Measurements from ENCODE around the gene CCDC159. TPM values are rescaled to one million over a fixed set of nuclear protein-coding genes. Genes with fewer than 3 reads are reported as not detected.

CCDC159 gene
- total and polyA plus RNA-seq, 2 of the 13 experiments (the other 11 are each of a cell fraction or from before 2014, with no cell fraction given), result 1.7 to 6.3 TPM

- 0 out of 4 replicates have a peak, but pooled peaks of 1 of the 2 experiments have one; percentile 48 for TF ChIP-seq HMGXB4 (CRISPR knock-in tag; IDR thresholded peaks at IDR 0.05; ENCODE audit: borderline replicate concordance in 1 of 2, low read depth in 1 of 2)
- TF ChIP-seq ZFP90 (CRISPR knock-in tag; IDR thresholded peaks at IDR 0.05; ENCODE audit: borderline replicate concordance), result no peak
- TF ChIP-seq AGO1 (IDR thresholded peaks at IDR 0.05; ENCODE audit: low read depth, low read length, poor library complexity, severe bottlenecking), result no peak
- TF ChIP-seq KDM1A (CRISPR knock-in tag; IDR thresholded peaks at IDR 0.05), result peak; percentile 15; the same call in 1 of the 2 replicates
- TF ChIP-seq ZNF331 (CRISPR knock-in tag; IDR thresholded peaks at IDR 0.05), result peak; percentile 67; the same call in 1 of the 2 replicates
- TF ChIP-seq RAD51 (IDR thresholded peaks at IDR 0.05; ENCODE audit: borderline replicate concordance), result no peak
- peak; percentile 36; the same call in 1 of the 2 replicates for TF ChIP-seq RXRB (CRISPR knock-in tag; IDR thresholded peaks at IDR 0.05; ENCODE audit: borderline replicate concordance)
- TF ChIP-seq GATAD1 (CRISPR knock-in tag; IDR thresholded peaks at IDR 0.05), result 0 out of 2 replicates have a peak, but pooled peaks have one; percentile 29
- peak; percentile 99 for TF ChIP-seq MIXL1 (CRISPR knock-in tag; IDR thresholded peaks at IDR 0.05)
- TF ChIP-seq, protein P1, sequence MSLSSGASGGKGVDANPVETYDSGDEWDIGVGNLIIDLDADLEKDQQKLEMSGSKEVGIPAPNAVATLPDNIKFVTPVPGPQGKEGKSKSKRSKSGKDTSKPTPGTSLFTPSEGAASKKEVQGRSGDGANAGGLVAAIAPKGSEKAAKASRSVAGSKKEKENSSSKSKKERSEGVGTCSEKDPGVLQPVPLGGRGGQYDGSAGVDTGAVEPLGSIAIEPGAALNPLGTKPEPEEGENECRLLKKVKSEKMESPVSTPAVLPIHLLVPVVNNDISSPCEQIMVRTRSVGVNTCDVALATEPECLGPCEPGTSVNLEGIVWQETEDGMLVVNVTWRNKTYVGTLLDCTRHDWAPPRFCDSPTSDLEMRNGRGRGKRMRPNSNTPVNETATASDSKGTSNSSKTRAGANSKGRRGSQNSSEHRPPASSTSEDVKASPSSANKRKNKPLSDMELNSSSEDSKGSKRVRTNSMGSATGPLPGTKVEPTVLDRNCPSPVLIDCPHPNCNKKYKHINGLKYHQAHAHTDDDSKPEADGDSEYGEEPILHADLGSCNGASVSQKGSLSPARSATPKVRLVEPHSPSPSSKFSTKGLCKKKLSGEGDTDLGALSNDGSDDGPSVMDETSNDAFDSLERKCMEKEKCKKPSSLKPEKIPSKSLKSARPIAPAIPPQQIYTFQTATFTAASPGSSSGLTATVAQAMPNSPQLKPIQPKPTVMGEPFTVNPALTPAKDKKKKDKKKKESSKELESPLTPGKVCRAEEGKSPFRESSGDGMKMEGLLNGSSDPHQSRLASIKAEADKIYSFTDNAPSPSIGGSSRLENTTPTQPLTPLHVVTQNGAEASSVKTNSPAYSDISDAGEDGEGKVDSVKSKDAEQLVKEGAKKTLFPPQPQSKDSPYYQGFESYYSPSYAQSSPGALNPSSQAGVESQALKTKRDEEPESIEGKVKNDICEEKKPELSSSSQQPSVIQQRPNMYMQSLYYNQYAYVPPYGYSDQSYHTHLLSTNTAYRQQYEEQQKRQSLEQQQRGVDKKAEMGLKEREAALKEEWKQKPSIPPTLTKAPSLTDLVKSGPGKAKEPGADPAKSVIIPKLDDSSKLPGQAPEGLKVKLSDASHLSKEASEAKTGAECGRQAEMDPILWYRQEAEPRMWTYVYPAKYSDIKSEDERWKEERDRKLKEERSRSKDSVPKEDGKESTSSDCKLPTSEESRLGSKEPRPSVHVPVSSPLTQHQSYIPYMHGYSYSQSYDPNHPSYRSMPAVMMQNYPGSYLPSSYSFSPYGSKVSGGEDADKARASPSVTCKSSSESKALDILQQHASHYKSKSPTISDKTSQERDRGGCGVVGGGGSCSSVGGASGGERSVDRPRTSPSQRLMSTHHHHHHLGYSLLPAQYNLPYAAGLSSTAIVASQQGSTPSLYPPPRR (CRISPR knock-in tag; IDR thresholded peaks at IDR 0.05; ENCODE audit: borderline replicate concordance), result 0 out of 2 replicates have a peak, but pooled peaks have one; percentile 37
- TF ChIP-seq NKX3-1 (CRISPR knock-in tag; IDR thresholded peaks at IDR 0.05), result no peak
- TF ChIP-seq NFATC3 (CRISPR knock-in tag; IDR thresholded peaks at IDR 0.05), result no peak
- TF ChIP-seq AGO2 (optimal IDR thresholded peaks at IDR 0.05; ENCODE audit: low read depth, low read length), result no peak
- TF ChIP-seq SNAI1 (CRISPR knock-in tag; IDR thresholded peaks at IDR 0.05; ENCODE audit: borderline replicate concordance), result no peak
- TF ChIP-seq ZNF614 (CRISPR knock-in tag; IDR thresholded peaks at IDR 0.05; ENCODE audit: borderline replicate concordance), result peak; percentile 70
- peak in 1 of 2 experiments; percentile 75; a peak in 1 of 4 replicates for TF ChIP-seq KLF16 (CRISPR knock-in tag; IDR thresholded peaks at IDR 0.05)
- 0 out of 2 replicates have a peak, but pooled peaks have one; percentile 44 for TF ChIP-seq ZNF574 (CRISPR knock-in tag; IDR thresholded peaks at IDR 0.05)
- no peak for TF ChIP-seq GZF1 (CRISPR knock-in tag; IDR thresholded peaks at IDR 0.05)
- TF ChIP-seq ZNF577 (CRISPR knock-in tag; IDR thresholded peaks at IDR 0.05; ENCODE audit: borderline replicate concordance, low read depth), result no peak
- 0 out of 2 replicates have a peak, but pooled peaks have one; percentile 38 for TF ChIP-seq ZNF768 (CRISPR knock-in tag; IDR thresholded peaks at IDR 0.05)
- no peak for TF ChIP-seq NFIB (CRISPR knock-in tag; IDR thresholded peaks at IDR 0.05; ENCODE audit: borderline replicate concordance)
Measured at GRCh38 chr19:11324079-11324661, 22.1 kb upstream of the CCDC159 start (continued).
